ENCODE measurements around the gene MIOS.

Gene MIOS

DNA sequence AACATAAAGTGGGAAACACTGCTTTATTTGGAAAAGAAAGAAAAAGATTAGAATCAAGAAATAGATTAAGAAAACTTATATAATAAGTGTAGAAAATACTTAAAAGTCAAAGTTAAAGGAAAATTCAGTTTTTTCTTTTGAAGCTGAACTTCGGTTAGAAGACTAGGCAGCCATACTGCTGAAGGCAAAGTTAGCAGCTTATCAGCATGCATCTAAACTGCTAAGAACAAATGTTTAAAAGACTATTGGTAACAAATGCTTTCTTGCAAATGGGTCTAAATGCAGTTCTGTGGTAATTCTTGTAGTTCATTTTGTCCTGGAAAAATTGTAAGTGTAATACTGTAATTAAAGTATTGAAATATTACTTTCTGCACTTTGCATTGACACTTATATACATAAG is 18.0 kb downstream of the MIOS start:
- DNase-seq: no peak

DNA sequence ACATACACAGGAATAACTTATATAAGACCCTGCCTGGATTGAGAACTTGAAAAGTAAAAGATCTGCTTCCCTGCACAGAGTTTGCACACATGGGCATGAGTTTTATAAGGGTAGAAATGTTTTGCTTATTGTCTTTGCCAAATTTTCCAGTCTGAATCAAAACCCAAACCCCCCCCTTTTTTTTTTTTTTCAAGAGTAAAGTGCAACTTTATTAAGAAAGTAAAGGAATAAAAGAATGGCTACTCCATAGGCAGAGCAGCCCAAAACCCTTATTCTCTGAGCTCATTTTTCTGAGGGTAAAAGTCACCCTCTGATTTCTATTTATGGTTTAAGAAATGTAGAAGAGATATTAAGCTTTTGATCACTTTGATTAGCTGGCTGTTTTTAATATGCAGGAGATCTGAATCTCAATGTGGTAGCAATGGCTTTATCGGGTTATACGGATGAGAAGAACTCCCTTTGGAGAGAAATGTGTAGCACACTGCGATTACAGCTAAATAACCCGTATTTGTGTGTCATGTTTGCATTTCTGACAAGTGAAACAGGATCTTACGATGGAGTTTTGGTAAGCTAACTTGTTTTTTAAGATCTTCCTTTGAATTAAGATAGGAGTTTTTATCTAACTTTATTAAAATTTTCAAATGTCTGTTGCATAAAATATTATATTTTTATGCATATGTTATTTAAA is 18.7 kb downstream of the MIOS start:
- DNase-seq: no peak

DNA sequence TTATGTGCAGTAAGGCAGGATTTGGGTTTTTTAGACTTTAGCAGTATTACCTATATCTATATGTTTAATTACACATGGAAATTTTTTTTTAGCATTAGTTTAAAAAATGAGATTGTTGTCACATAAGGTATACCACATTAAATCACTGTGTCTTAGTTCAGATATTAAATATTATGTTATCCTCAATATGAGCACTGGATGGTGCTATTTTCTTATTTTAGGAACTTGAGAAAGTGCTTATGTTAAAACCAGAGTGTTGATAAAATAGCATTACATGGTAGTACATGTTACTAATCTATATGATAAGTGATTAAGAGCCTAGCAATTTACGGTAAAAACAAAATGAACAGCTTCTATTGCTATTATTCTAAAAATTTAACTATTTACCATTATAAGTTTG is 28.8 kb downstream of the MIOS start:
- peak; percentile 49 for DNase-seq

DNA sequence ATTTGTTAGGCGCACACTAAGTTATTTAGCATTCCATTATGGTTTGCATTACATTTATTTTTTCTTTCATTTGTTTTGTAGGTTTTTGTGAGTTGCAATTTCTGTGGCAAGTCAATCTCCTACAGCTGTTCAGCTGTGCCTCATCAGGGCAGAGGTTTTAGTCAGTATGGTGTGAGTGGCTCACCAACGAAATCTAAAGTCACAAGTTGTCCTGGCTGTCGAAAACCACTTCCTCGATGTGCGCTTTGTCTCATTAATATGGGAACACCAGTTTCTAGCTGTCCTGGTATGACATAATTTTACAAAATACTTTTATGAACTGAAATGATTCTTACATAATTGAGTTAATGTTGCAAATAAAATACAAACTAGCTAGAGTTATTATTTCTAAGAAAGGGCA is 29.5 kb downstream of the MIOS start:
- DNase-seq: peak; percentile 17

DNA sequence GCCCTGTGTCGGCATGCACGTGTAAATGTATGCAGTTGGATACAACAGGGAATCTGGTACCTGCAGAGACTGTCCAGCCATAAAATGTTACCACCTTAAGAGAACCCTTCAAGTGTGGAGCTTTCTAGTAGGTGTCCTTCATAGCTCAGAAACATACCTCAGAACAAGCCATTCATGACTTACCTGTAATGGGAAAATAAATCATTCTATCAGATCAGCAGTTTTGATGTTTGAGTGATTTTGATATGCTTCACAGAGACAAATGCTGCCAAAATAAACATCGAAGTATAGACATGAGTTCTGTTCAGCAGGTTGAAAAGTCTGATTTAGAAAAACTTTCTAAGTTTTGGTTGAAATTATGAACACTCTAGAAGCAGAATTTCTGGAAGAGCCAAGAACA is 40.3 kb downstream of the MIOS start:
- no peak for DNase-seq

DNA sequence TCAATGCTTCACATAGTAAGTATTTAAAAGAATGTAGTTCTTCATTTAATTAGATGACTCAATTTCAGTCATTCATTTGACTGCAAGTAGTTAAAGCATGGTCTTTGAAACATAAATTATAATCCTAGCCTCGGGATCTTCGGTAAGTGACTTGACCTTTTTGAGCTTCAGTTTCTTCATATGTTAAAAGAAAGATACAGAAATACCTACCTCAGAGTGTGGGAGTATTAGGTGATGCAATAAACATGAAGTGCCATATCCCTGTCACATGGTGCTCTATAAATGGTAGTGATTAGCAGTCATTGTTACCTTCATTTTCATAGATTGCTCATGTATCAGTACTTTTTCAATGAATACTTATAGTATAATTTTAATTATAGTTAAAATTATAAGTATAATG is 42.6 kb downstream of the MIOS start:
- DNase-seq: no peak

DNA sequence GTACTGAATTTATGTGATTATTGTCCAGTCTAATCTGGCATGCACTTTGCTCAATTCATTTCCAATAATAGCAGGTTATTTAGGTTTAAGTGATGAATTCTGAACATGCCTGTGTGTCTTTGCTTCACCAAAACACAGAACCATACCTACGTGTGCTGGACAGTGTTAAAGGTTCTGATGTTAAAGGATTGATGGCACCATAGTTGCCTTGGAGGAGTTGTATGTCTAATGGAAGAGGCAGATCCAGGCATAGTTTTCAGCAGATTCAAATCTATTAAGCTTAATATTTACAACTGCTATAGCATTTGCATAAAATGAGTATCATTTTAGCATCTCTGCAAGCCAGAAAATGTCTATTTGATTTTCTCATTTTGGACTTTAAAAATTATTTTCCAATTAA is 45.8 kb downstream of the MIOS start:
- DNase-seq: no peak

DNA sequence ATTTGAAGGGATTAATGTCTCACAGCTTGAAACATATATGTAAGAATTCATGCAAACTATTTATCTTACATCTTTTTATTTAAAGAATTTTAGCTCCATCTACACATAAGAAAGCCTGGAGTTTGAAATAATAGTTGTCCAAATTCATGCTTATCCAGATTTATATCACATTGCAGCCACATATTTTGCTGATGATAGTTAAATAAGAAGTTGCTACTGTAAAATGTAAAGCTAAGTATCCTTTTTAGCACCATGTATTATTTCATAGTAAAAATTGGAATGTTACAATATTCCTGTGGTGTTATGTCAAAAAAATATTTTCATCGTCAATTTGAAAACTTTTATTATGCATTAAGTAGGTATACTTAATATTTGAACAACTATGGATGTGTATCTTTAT is 46.5 kb downstream of the MIOS start:
- no peak for DNase-seq

DNA sequence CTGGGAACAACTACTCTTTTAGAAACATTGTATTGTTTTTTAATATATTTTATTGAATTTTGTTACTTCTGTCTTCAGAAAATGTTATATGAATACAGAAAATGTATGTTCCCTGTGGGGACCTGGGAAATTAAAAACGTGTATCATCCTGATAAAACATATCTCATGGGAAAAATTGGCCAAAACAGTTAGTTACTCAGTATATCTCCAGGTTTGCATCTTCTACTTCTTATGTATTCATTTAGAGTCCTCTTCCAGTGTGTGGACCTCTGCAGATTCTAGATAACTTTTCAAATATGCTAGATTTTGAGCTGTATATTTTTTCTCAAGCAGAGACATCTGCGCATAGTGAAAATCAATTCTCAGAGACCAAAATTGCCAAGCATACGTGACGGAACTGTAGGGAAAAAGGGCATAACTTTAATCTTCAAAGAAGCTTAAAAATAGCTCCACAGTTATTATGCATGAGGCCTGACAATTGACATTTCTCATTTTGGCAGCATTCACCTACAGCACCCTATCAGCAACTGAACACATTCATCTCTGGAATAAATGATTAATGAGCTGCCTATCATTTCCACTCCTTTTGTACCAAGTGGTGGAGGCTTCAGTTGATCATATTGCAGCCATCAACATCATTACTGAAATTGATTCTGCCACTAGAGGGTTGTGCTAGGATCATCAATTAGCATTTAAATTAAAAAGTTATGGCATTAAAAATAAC is 47.5 kb downstream of the MIOS start:
- no peak for DNase-seq

DNA sequence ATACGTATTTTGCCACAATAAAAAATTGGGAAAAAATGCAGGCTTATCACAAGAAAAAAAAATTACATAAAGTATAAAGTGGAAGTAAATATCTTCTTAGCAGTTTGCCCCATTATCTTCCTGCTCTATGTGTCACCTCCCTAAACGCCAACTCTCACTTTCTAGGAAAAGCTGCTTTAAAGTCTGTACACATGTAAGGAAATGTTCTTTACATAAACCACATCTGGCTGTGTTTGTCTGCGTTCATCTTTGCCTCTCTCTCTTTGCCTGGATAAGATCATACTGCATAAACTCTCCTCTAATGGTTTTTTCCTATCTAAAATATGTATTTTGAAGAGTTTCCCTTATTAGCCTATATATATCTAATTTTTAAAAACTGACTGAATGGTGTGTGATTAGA is 50.9 kb downstream of the MIOS start:
- no peak for DNase-seq

DNA sequence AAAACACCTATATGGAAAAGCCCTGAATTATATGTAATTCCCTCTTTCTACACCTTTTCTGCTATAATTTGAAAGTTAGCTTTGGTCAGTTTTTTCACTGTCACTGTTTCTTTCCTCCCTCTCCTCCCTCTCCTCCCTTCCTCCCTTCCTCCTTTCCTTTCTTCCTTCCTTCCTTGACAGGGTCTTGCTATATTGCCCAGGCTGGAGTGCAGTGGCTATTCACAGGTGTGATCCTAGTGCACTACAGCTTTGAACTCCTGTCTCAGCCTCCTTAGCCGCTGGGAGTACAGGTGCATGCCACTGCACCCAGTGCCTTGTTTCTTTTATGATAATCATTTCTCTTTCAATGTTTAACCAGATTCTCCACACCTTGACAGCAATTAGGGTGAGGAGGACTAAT is 51.7 kb downstream of the MIOS start:
- no peak for DNase-seq

DNA sequence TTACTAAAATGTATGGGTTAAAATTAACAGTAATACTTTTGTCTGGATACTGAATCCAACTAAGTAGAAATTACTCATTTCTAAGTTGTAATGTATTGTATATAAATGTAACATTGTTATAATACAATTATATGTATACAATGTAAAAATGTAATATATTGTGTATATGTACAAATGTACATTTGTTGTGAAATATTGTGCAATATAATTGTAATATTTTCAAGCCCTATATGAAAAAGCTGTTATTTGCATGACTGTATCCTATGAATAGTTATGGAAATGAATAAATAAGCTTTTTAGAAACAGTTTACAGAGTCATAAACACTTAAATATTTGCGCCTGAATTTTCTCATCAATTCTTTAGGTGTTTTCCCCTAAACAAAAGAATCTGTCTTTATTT is 53.6 kb downstream of the MIOS start:
- DNase-seq: no peak

DNA sequence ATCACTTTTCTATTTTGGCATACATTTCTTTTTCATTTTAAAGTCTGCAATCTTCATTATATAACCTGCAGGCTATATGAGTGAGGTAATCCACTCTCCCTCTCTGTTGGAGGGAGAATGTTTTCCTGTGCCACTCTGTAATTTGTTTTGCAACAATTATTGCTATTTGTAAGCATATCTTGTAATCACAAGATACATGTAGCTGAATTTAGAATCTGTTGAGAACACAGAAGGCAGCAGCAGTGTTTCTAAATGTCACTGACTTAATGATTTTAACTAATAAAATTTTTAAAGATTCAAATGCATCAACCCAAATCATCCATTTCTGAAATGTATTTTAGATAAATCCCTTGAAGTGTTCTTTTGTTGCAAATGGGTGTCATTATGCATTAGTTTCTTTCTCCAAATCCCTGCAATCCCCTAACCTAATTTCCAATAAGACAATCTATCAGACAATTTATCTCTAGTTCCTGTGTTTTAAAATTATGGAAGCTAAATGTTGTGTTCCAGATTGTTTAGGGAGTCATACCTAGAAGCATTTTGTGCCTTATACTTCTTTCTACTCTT is 54.0 kb downstream of the MIOS start:
- no peak for DNase-seq

DNA sequence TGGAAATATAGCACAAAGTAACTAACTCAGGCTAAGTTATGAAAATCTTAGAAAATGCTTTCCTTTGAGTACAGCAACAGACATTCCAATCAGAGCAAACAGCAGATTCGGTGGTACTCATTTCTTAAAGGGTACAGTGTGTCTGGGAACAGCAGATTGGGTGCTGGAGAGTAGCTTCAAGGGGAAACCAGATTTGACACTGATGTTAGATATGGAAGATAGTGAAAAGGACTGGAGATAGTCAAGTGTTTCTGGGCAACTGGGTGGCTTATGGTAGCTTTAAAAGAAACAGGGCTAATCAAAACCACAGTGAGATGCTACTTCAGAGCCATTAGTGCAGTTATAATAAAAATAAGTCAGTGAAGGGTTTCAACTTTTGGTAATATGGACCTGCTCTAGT is 61.8 kb downstream of the MIOS start:
- DNase-seq: no peak

DNA sequence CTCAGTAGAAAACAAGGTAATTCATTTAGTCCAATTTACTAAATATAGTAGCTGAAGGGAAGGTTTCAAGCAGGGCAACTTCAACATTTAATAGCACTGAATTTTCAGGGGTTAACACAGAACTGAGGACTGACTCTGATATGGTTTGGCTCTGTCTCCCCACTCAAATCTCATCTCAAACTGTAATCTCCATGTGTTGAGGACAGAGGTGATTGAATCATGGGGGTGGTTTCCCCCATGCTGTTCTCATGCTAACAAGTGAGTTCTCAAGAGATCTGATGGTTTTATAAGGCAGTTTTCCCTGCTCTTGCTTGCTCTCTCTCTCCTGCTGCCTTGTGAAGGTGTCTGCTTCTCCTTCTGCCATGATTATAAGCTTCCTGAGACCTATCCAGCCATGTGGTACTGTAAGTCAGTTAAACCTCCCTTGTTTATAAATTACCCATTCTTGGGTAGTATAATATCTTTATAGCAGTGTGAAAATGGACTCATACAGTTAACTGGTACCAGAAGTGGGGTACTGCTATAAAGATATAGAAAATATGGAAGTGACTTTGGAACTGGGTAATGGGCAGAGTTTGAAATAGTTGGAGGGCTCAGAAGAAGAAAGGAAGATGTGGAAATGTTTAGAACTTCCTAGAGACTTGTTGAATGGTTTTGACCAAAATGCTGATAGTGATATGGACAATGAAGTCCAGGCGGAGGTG is 64.1 kb downstream of the MIOS start:
- DNase-seq: no peak

DNA sequence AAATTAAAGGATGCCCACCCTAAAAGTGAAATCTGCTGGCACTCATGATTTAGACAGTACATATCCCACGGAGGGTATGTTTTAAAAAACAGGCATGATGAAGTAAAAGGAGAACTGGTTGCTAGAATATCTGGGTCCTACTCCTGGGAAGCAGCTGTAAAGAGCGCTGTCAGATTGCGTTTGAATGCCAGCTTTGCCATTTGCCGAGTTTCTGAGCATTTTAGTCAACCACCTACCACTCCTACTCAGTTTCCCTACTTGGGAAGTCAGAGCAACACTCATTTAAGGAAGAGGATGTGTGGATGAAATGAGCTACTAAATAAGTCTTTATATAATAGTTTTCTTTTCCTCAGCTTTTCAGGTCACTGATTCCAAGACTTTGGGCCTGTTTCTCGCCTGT is 72.7 kb downstream of the MIOS start:
- DNase-seq: no peak

DNA sequence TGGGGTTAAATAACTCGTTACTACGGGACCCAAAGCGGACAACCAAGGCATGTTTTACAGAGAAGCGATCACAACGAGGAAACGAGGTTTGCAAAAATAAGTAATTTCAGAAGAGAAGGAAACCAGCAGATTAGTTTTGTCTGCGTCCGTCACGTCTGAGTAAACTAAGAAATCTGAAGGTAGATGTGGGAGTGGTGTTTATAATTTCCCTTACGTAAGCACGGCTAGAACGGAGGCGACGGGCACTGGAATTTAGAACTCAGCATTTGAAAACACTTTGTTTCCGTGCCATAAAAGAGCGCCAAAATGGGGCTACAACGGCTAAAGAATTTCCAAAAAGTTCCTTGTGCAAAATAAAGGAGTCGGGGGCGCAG is 73.2 kb downstream of the MIOS start:
- peak; percentile 56 for DNase-seq

DNA sequence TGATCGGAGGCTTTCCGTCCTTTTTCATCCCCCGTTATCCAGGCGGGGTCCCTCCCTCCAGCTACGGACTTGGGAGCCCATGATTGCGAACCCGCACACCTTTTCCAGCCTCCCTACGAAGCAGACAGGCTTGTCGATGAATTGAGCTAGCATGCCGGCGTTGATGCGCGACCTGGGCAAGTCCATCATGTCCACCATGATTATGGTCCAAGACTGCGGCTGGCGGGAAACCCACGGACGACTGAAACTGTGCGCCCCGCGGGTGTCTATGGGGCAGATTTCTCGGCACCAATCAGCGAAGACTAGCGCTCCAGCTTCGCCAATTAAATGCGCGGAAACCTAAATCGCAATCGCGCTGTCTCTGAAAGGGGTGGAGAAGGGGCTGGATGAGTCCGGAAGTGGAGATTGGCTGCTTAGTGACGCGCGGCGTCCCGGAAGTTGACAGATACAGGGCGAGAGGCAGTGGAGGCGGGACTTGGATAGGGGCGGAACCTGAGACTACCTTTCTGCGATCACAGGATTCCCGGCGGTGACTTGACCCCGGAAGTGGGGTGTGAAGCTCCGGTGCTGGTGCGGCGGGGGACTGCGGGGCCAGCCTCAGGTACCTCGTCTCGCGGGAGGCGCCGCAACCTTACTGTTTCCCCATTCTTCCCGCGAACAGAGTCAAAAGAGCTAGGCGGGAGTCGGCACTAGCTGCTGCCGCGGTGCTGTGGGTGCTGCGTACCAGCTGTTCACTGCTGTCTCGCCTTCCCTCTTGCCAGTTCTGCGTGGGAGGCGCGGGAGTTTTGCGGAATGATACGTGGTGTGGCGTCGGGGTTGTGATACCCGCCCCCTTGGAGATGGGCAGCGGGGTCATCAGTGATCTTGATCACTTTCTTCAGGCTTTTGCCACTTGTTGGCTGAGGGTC is 73.8 kb downstream of the MIOS start, which contains the start of gene UMAD1:
TSS of gene UMAD1 (plus strand) at position 532 of the 908 bp plus-strand sequence. CDS start 32,620 bp downstream, outside the sequence.
- DNase-seq: peak; percentile 99

DNA sequence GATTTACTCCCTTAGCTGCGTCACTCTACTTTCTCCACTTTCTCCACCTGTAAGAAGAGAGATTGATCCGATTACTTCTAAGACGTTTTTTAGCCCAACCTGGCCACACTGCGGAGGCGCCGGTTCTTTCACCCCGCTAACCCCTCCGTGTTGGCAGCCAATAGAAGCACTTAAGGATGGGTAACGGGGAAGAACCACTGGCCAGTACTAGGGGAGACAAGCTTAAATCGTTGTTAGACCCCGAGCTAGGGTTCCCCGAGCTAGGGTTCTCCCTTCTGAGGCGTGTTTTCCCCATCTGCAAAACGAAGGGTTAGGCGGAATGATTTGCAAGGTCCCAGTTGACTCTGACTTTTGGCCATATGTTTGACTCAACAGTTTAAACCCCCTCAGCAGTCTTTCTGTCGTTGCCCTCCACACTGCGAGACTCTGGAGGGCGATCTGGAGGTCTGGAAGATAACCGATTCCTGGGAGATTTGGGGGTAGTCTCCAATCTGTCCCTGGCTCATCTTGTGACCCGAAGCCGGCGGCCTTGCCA is 74.5 kb downstream of the MIOS start:
- DNase-seq: no peak

DNA sequence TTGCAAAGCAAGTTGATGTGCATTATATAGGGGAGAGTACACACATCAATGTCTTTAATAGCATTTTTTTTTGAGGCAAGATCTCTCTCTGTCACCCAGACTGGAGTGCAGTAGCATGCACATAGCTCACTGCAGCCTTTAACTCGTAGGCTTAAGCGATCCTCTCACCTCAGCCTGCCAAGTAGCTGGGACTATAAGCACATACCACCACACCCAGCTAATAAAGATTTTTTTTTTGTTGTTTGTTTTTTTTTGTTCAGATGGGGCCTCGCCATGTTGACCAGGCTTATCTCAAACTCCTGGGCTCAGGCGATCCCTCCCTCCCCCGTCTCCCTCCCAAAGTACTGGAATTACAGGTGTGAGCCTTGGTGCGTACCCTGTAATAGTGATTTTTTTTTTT is 75.4 kb downstream of the MIOS start:
- DNase-seq: no peak

DNA sequence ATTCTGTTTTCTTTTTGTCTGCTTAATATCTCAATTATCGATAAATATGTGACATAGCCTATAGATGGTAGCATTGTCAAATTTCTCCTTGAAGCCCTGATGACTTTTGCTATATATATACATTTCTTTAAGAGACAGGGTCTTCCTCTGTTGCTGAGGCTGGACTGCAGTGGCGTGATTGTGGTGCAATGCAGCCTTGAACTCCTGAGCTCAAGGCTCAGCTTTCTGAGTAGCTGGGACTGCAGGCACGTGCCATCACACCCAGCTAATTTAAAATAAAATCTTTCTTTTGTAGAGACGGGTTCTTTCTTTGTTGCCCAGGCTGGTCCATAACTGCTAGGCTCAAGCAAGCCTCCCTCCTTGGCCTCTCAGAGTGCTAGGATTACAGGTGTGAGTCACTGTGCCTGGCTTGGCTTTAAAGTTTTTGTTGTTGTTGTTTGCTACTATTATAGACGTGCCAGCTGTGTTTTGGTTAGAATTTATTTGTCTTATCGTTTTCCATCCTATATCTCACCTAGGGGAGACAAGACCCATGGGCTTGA is 80.9 kb downstream of the MIOS start:
- DNase-seq: no peak

DNA sequence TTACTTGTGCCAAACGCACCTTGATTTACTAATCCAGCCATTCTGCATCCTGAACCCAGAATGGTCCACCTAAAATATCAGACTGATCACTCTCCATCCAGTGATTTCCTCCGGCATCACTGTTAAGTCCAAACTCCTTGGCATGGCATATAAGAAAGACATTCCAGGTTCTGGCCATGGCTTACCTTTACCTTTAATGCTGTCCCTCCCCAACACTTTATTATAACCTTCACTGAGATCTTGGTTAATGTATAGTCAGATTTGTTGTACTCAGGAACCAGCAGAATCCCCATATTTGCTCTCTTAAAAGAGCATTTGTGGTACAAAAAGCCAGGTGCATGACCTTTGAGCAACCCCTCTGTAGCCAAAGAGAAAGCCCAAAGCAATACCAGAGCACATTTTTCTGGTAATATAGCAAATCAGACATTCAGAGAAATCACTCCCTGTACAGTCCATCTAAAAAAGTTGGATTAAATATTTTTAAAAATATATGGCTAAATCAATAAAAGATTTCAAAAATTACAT is 84.1 kb downstream of the MIOS start:
- no peak for DNase-seq
